Neural progenitor cell (in vitro differentiated cells): ENCODE data around the gene EIF4G3. TPM values are rescaled to one million over a fixed set of nuclear protein-coding genes. Genes with fewer than 3 reads are reported as not detected.

Experiments
- DNase-seq: peaks from one replicate; pipeline ENCODE4 v3.0.0-alpha.2; 2016; ENCODE audit warnings: low spot score
- H2AFZ ChIP-seq: fragments of 200-600 bp; sonication (generic); replicated peaks from 2 replicates; pipeline ENCODE4 v1.6.1; 2016; ENCODE audit warnings: antibody characterized with exemption
- H3F3A ChIP-seq: fragments of 200-600 bp; sonication (generic); 2 replicates; pipeline ENCODE4 v1.6.1; 2016; ENCODE audit warnings: antibody characterized with exemption, low read depth
- H3K27ac ChIP-seq: fragments of 200-600 bp; sonication (generic); 2 replicates; pipeline ENCODE4 v1.5.1; 2016; ENCODE audit warnings: mild to moderate bottlenecking
- H3K27me3 ChIP-seq: fragments of 200-600 bp; sonication (generic); 2 replicates; pipeline ENCODE4 v1.6.1; 2016; ENCODE audit warnings: mild to moderate bottlenecking, moderate library complexity
- H3K36me3 ChIP-seq: fragments of 200-600 bp; sonication (generic); 2 replicates; pipeline ENCODE4 v1.5.1; 2016
- H3K4me1 ChIP-seq: fragments of 200-600 bp; sonication (generic); 2 replicates; pipeline ENCODE4 v1.6.1; 2016; ENCODE audit warnings: mixed run types
- H3K4me2 ChIP-seq: fragments of 200-600 bp; sonication (generic); 2 replicates; pipeline ENCODE4 v1.6.1; 2016
- H3K4me3 ChIP-seq: fragments of 200-600 bp; sonication (generic); 2 replicates; pipeline ENCODE4 v1.5.1; 2016
- H3K79me2 ChIP-seq: fragments of 200-600 bp; sonication (generic); 2 replicates; pipeline ENCODE4 v1.6.1; 2016; ENCODE audit warnings: low read depth
- H3K9ac ChIP-seq: fragments of 200-600 bp; sonication (generic); 2 replicates; pipeline ENCODE4 v1.6.1; 2016
- H3K9me3 ChIP-seq: fragments of 200-600 bp; sonication (generic); 2 replicates; pipeline ENCODE4 v1.5.1; 2016; ENCODE audit warnings: low read depth
- H4K20me1 ChIP-seq: fragments of 200-600 bp; sonication (generic); 2 replicates; pipeline ENCODE4 v1.6.1; 2016; ENCODE audit warnings: low read depth
- H3K27ac Mint-ChIP-seq: 3 replicates; pipeline ENCODE4 v1.8.0; 2021; ENCODE audit warnings: mixed read lengths
- H3K27me3 Mint-ChIP-seq: 2 replicates; pipeline ENCODE4 v1.8.0; 2022; ENCODE audit warnings: low read depth, mild to moderate bottlenecking, inconsistent platforms, moderate library complexity, mixed read lengths; ENCODE audit not compliant: insufficient read depth
- H3K36me3 Mint-ChIP-seq: 3 replicates; pipeline ENCODE4 v1.8.0; 2021; ENCODE audit warnings: mixed read lengths
- H3K4me1 Mint-ChIP-seq: 3 replicates; pipeline ENCODE4 v1.8.0; 2021; ENCODE audit warnings: mixed read lengths
- H3K4me3 Mint-ChIP-seq: 3 replicates; pipeline ENCODE4 v1.8.0; 2021; ENCODE audit warnings: mild to moderate bottlenecking, moderate library complexity, mixed read lengths
- H3K9me3 Mint-ChIP-seq: 3 replicates; pipeline ENCODE4 v1.8.0; 2020; ENCODE audit warnings: mixed read lengths
- CTCF ChIP-seq: fragments of 200-600 bp; sonication (generic); IDR thresholded peaks from 2 replicates; pipeline ENCODE4 v1.5.1; 2017; ENCODE audit warnings: antibody characterized with exemption, mild to moderate bottlenecking
- EZH2 ChIP-seq: fragments of 200-600 bp; sonication (generic); IDR thresholded peaks from 2 replicates; pipeline ENCODE4 v1.6.1; 2017; ENCODE audit warnings: antibody characterized with exemption, mild to moderate bottlenecking, moderate library complexity
- EZH2phosphoT487 ChIP-seq: fragments of 200-600 bp; sonication (generic); IDR thresholded peaks from 2 replicates; pipeline ENCODE4 v1.6.1; 2017; ENCODE audit warnings: antibody characterized with exemption
- total RNA-seq: library from RNA; depleted of rRNA; stranded (reverse); fragments of >200 nt; gene quantifications from 2 replicates; pipeline ENCODE4 v1.2.3, GENCODE V29; 2015; ENCODE audit warnings: low replicate concordance

Gene EIF4G3
- total RNA-seq, 1 donor from 2014 or later = 73.4 TPM

GRCh38 chr1:21118167-21118566 is 58.5 kb downstream of the EIF4G3 start:
- Mint-ChIP-seq H3K27ac (peak overlapping the region; percentile 69), H3K4me1 (peaks cover 29% of the 10 kb centered on the region), H3K9me3 (no peaks in the 10 kb centered on the region), H3K4me3 (no peak overlapping the region), H3K27me3 (no peaks in the 10 kb centered on the region), H3K36me3 (peaks cover 8% of the 10 kb centered on the region)
- Histone ChIP-seq H3K4me3 (peak overlapping the region; percentile 8), H3K4me2 (peak overlapping the region; percentile 70), H3K4me1 (peaks cover 13% of the 10 kb centered on the region), H3K27ac (peak overlapping the region; percentile 55), H3K9me3 (no peaks in the 10 kb centered on the region), H3K36me3 (no peaks in the 10 kb centered on the region), H2AFZ (no peak overlapping the region), H3K79me2 (peaks cover 97% of the 10 kb centered on the region), H3K27me3 (no peaks in the 10 kb centered on the region), H3K9ac (no peak overlapping the region), H3F3A (peaks cover 13% of the 10 kb centered on the region), H4K20me1 (peaks cover 32% of the 10 kb centered on the region)
- no peak for DNase-seq
- TF ChIP-seq CTCF = no peak
- no peak for TF ChIP-seq EZH2
- TF ChIP-seq EZH2phosphoT487 = no peak

- Histone ChIP-seq H3K4me2 (peak overlapping the region; percentile 70), H3K36me3 (no peaks in the 10 kb centered on the region), H3K9ac (no peak overlapping the region), H3K9me3 (no peaks in the 10 kb centered on the region), H3K4me3 (peak overlapping the region; percentile 8), H3K79me2 (peaks cover 95% of the 10 kb centered on the region), H3K4me1 (peaks cover 13% of the 10 kb centered on the region), H3F3A (peaks cover 9% of the 10 kb centered on the region), H2AFZ (no peak overlapping the region), H3K27ac (peak overlapping the region; percentile 55), H3K27me3 (no peaks in the 10 kb centered on the region), H4K20me1 (peaks cover 31% of the 10 kb centered on the region)
- TF ChIP-seq CTCF (no peak), EZH2 (no peak)
- no peaks in the 10 kb centered on the region for H3K27me3 Mint-ChIP-seq
- H3K4me3 Mint-ChIP-seq = no peak overlapping the region
- H3K36me3 Mint-ChIP-seq = peaks cover 6% of the 10 kb centered on the region
- peak overlapping the region; percentile 69 for H3K27ac Mint-ChIP-seq
- H3K9me3 Mint-ChIP-seq = no peaks in the 10 kb centered on the region
- peak; percentile 47 for DNase-seq
- H3K4me1 Mint-ChIP-seq = peaks cover 27% of the 10 kb centered on the region
Observed at GRCh38 chr1:21117597-21118001, 59.1 kb downstream of the EIF4G3 start.

- Mint-ChIP-seq H3K27ac (no peak overlapping the region), H3K4me1 (peaks cover 27% of the 10 kb centered on the region), H3K4me3 (no peak overlapping the region), H3K36me3 (peaks cover 5% of the 10 kb centered on the region), H3K27me3 (no peaks in the 10 kb centered on the region), H3K9me3 (no peaks in the 10 kb centered on the region)
- Histone ChIP-seq H2AFZ (no peak overlapping the region), H3K4me3 (no peak overlapping the region), H3K27me3 (no peaks in the 10 kb centered on the region), H3K4me2 (peak overlapping the region; percentile 43), H3F3A (peaks cover 9% of the 10 kb centered on the region), H3K4me1 (peaks cover 13% of the 10 kb centered on the region), H3K9ac (no peak overlapping the region), H3K9me3 (no peaks in the 10 kb centered on the region), H4K20me1 (peaks cover 31% of the 10 kb centered on the region), H3K79me2 (peaks cover 95% of the 10 kb centered on the region), H3K36me3 (no peaks in the 10 kb centered on the region), H3K27ac (no peak overlapping the region)
- TF ChIP-seq EZH2phosphoT487 (no peak), CTCF (no peak), EZH2 (no peak)
- no peak for DNase-seq
Observed at GRCh38 chr1:21117159-21117558, 59.5 kb downstream of the EIF4G3 start.
